ENCODE data around the gene CELSR1. TPM values are rescaled to one million over a fixed set of nuclear protein-coding genes. Genes with fewer than 3 reads are reported as not detected.

The CELSR1 gene
- total RNA-seq, 2 experiments from 2014 or later, result 0.04 to 0.14 TPM

- no peak for DNase-seq
- Mint-ChIP-seq H3K4me3 (no peak overlapping the region), H3K36me3 (peaks cover 15% of the 10 kb centered on the region), H3K9me3 (no peaks in the 10 kb centered on the region), H3K27ac (no peak overlapping the region), H3K27me3 (no peaks in the 10 kb centered on the region), H3K4me1 (no peaks in the 10 kb centered on the region)
These were observed 187.7 kb downstream of the CELSR1 start for GRCh38 chr22:46349681-46350080.

DNA sequence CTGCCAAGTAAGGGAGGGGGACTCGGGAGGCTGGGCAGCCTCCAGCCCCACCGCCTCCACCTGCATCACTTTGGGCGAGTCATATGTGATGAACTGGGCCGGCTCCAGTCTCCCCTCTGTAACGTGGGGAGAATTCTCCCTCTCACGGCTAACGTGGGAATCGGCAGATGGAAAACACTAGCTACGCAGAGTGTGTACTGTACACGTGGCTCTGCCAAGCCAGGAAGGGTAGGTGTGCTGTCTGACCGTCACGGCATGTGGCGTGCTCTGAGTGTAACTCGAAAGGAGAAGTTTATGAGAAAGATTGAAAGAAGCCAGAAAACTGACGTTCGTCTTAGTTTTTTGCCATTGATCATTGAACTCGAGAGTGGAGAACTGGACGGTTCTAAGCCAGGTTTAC lies 188.2 kb downstream of the CELSR1 start:
- H3K4me3 Mint-ChIP-seq, result no peak overlapping the region
- peaks cover 18% of the 10 kb centered on the region for H3K36me3 Mint-ChIP-seq
- H3K27me3 Mint-ChIP-seq, result no peaks in the 10 kb centered on the region
- no peak for DNase-seq
- H3K27ac Mint-ChIP-seq, result no peak overlapping the region
- no peaks in the 10 kb centered on the region for H3K4me1 Mint-ChIP-seq
- no peaks in the 10 kb centered on the region for H3K9me3 Mint-ChIP-seq

GRCh38 chr22:46348099-46348695 lies 189.2 kb downstream of the CELSR1 start:
- H3K36me3 Mint-ChIP-seq, result peaks cover 24% of the 10 kb centered on the region
- DNase-seq, result no peak
- no peak overlapping the region for H3K4me3 Mint-ChIP-seq
- H3K27me3 Mint-ChIP-seq, result no peaks in the 10 kb centered on the region
- no peak overlapping the region for H3K27ac Mint-ChIP-seq
- no peaks in the 10 kb centered on the region for H3K9me3 Mint-ChIP-seq
- no peaks in the 10 kb centered on the region for H3K4me1 Mint-ChIP-seq

DNA sequence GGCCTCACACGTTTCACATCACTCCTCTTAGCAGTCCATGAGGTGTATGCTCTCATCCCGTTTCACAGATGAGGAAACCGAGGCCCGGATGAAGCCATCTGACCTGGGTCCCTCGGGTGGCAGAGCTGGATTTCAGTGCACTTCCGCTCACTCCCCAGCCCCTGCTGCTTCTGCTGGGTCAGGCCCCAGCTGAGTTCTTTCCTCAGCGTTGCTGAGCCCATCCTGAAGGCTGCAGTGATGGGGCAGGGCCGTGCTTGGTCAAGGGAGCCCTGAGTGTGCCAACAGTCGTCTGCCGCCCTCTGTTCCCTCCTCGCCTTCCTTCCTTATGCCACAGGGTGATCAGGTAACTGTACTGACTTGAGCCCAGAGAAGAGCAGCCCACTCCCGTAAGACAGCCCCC lies 189.8 kb downstream of the CELSR1 start:
- DNase-seq, result no peak
- Mint-ChIP-seq H3K4me3 (no peak overlapping the region), H3K36me3 (peaks cover 24% of the 10 kb centered on the region), H3K9me3 (no peaks in the 10 kb centered on the region), H3K27ac (no peak overlapping the region), H3K27me3 (no peaks in the 10 kb centered on the region), H3K4me1 (no peaks in the 10 kb centered on the region)

DNA sequence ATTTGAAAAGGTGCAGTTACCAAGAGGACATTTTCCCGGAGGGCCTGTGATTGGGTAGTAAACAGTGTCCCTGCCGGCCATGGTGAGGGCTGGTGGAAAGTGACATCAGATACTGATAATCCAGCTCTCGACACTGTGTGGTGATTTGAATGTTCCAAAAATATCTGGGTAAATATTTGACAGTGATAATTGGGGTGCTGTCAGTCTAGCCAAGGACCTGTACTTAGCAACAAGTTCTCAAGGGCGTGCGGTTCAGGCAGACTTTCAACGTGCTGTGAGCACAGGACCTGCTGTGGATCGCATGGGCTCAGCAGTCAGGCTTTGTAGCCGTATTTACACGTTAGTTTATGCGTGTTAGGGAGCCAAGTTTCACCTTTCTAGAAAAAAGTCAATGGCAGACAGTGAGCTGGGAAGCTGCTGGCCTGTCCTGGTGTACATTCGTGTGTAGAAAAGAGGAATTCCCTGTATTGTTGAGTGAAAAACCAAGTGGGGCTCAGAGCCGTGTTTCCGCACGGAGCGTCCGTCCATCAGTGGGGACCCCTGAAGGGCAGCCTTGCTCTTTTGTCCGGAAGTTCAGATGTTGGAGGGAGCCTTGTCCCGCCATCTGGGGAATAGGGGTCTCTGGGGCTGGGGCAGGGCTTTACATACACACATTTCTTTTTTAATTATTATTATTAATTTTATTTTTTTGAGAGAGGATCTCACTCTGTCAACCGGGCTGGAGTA lies 190.6 kb downstream of the CELSR1 start:
- Mint-ChIP-seq H3K9me3 (no peaks in the 10 kb centered on the region), H3K4me3 (no peak overlapping the region), H3K27me3 (no peaks in the 10 kb centered on the region), H3K4me1 (no peaks in the 10 kb centered on the region), H3K36me3 (peaks cover 24% of the 10 kb centered on the region), H3K27ac (no peak overlapping the region)
- DNase-seq, result no peak

- H3K9me3 Mint-ChIP-seq, result no peaks in the 10 kb centered on the region
- H3K4me1 Mint-ChIP-seq, result peaks cover 22% of the 10 kb centered on the region
- DNase-seq, result no peak
- no peak overlapping the region for H3K4me3 Mint-ChIP-seq
- H3K27me3 Mint-ChIP-seq, result no peaks in the 10 kb centered on the region
- H3K36me3 Mint-ChIP-seq, result peaks cover 47% of the 10 kb centered on the region
- H3K27ac Mint-ChIP-seq, result no peak overlapping the region
These were observed 196.7 kb downstream of the CELSR1 start for GRCh38 chr22:46340676-46341075.

DNA sequence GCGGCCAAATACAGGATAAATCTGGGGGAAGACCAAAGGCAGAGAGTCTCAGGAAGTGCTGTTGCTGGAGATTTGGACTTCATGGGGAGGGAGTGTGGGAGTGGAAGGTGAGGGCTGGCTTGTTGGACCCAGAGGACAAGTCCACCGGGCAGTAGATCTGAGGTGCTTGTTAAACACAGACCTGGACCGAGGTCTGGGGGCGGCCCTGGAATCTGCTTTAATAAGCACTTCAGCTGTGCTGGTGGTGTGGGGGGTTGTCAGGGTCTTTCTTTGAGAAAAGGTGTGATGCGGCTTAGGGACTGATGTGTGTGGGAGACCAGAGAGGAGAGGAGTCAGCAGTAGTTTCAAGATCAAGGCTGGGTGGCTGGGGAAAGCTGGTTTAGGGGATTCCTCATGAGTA lies 197.5 kb downstream of the CELSR1 start:
- Mint-ChIP-seq H3K9me3 (no peaks in the 10 kb centered on the region), H3K4me3 (no peak overlapping the region), H3K4me1 (peaks cover 22% of the 10 kb centered on the region)

DNA sequence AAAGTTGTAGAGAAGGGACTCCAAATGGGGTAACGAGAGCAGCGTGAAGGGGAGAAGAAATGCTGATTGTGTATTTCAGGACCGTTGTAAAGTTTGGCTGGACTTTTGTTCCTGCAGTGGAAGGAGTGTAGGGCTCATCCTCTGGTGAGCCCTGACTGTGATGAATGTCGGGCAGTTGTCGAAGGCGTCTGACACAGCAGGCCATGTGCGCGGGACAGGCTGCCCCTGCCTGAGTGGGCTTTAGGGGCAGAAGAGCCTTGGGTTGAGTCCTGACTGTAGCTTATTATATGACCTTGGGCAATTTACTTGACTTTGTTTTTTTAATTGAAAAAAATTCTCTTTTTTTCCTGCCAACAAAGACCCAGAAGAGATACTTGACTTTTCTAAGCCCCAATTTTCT lies 198.8 kb downstream of the CELSR1 start:
- Mint-ChIP-seq H3K4me1 (peaks cover 26% of the 10 kb centered on the region), H3K4me3 (no peak overlapping the region), H3K27ac (peak overlapping the region; percentile 23), H3K27me3 (no peaks in the 10 kb centered on the region), H3K9me3 (no peaks in the 10 kb centered on the region), H3K36me3 (peaks cover 37% of the 10 kb centered on the region)
- DNase-seq, result no peak

More for the DNA sequence above, 197.5 kb downstream of the CELSR1 start:
- DNase-seq, result no peak
- Mint-ChIP-seq H3K27ac (no peak overlapping the region), H3K36me3 (peaks cover 47% of the 10 kb centered on the region), H3K27me3 (no peaks in the 10 kb centered on the region)

- peaks cover 26% of the 10 kb centered on the region for H3K4me1 Mint-ChIP-seq
- DNase-seq, result no peak
- peak overlapping the region; percentile 43 for H3K4me3 Mint-ChIP-seq
- H3K27ac Mint-ChIP-seq, result no peak overlapping the region
- no peaks in the 10 kb centered on the region for H3K27me3 Mint-ChIP-seq
- H3K36me3 Mint-ChIP-seq, result peaks cover 40% of the 10 kb centered on the region
- no peaks in the 10 kb centered on the region for H3K9me3 Mint-ChIP-seq
These were observed 199.6 kb downstream of the CELSR1 start for GRCh38 chr22:46337870-46338269.

GRCh38 chr22:46336119-46337078 lies 201.0 kb downstream of the CELSR1 start:
- peak; percentile 14 for DNase-seq
- H3K9me3 Mint-ChIP-seq, result no peaks in the 10 kb centered on the region
- H3K36me3 Mint-ChIP-seq, result peaks cover 39% of the 10 kb centered on the region
- peaks cover 26% of the 10 kb centered on the region for H3K4me1 Mint-ChIP-seq
- H3K27ac Mint-ChIP-seq, result peak overlapping the region; percentile 94
- H3K27me3 Mint-ChIP-seq, result no peaks in the 10 kb centered on the region
- H3K4me3 Mint-ChIP-seq, result peak overlapping the region; percentile 95

DNA sequence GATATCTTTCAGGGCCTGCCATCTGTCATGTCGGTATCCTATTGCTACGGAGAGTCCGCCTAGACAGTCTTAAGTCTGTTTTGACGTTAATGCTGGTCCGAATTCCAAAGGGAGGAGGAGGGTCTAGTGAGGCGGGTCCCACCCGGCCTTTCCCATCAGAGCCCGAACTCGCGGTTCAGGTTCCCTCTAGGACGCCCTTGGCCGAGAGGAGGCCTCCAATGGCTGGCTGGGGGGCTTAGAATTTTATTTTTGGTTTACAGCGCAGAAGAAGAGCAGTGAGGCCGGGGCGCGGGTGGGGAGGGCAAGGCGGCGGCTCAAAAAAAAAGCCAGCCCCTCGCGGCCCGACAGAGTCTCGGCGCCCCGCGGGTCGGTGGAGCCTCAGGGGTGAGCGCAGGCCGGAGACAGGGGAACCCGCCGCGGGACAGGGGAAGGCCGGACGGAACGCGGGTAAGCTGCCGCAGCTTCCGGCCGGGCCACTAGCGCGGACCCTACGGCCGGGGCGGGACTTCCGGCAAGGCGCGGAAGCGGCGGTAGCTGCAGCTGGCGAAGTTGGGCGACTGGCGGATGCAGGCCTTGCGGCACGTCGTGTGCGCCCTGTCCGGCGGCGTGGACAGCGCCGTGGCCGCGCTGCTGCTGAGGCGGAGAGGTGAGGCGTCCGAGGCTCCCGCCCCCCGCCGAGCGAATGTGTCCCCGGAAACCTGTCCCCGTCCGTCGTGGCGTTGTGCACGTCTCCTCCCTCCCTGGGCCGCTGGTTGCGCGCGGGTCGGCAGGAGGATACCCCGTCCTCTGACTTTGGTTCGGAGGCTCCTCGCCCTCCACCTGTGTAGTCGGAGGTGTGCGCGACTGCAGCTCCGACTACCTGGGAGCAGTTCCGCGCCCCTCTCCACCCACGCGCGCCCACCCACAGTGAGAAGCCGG lies 202.0 kb downstream of the CELSR1 start, which contains the start of gene TRMU:
Gene TRMU (plus strand): TSS at position 514 of the 918 bp plus-strand sequence. CDS start 51 bp downstream, at position 565.
- Mint-ChIP-seq H3K27me3 (no peaks in the 10 kb centered on the region), H3K27ac (peak within 1 kb of the TSS; percentile 94), H3K36me3 (peaks cover 34% of the 10 kb centered on the region), H3K4me3 (peak within 1 kb of the TSS; percentile 95), H3K4me1 (peaks cover 26% of the 10 kb centered on the region), H3K9me3 (no peaks in the 10 kb centered on the region)
- peak; percentile 84 for DNase-seq

DNA sequence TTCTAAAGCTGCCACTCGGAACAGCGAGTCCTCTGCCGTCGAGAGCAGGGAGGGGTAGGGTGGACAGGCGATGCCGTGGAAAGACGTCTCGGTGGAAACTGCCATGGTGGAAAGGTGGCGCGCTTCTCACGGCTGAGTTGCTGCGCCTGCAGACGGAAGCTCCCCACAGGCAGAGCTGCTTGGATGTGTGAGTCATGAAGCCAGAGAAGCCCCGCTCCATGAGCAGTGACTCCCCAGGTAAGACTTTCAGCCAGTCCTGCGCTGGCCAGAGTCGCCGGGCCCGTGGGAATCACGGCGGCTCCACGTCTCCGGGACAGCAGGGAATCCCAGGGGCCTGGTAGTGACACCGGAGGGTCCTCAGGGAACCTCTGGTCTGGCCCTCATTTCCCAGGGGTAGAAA lies 205.9 kb downstream of the CELSR1 start:
- Mint-ChIP-seq H3K9me3 (no peaks in the 10 kb centered on the region), H3K27ac (no peak overlapping the region), H3K4me3 (no peak overlapping the region)

GRCh38 chr22:46330426-46330825 lies 207.0 kb downstream of the CELSR1 start:
- Mint-ChIP-seq H3K9me3 (no peaks in the 10 kb centered on the region), H3K4me1 (peaks cover 4% of the 10 kb centered on the region), H3K4me3 (no peak overlapping the region), H3K27ac (no peak overlapping the region), H3K27me3 (no peaks in the 10 kb centered on the region), H3K36me3 (peaks cover 12% of the 10 kb centered on the region)
- no peak for DNase-seq

More for the DNA sequence above, 205.9 kb downstream of the CELSR1 start:
- Mint-ChIP-seq H3K4me1 (peaks cover 6% of the 10 kb centered on the region), H3K36me3 (peaks cover 11% of the 10 kb centered on the region), H3K27me3 (no peaks in the 10 kb centered on the region)
- no peak for DNase-seq

DNA sequence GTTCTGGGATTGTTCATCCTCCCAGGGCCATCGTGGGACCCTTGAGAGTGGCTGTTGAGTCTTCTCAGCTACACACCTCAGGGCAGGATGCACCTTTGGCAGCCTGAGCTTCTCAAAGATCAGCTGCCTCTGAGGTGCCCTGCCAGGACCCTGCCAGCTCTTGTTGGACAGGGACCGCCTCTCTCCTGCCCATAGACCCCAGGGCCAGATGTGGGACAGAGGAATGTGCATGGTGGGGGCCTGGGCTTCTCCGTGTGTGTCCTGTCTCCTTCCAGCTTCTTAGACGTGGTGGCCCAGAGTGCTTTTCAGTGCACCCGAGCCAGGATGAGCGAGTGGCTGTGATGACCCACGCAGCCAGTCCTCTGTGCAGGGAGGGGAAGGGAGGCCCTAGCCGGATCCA lies 207.8 kb downstream of the CELSR1 start:
- Mint-ChIP-seq H3K27me3 (no peaks in the 10 kb centered on the region), H3K4me1 (peaks cover 3% of the 10 kb centered on the region), H3K36me3 (peaks cover 12% of the 10 kb centered on the region), H3K9me3 (no peaks in the 10 kb centered on the region), H3K4me3 (no peak overlapping the region), H3K27ac (no peak overlapping the region)
- no peak for DNase-seq

Data from activated naive CD8-positive, alpha-beta T cell treated with anti-CD3 and anti-CD28 coated beads for 36 hours (primary cell).